Muscle of back (tissue), 13 donors: ENCODE results near the gene FLRT2. TPM values are rescaled to one million over a fixed set of nuclear protein-coding genes. Genes with fewer than 3 reads are reported as not detected.

Experiments
- DNase-seq, 3 donors: peaks; one replicate each; pipeline versions ENCODE4 v3.0.0 to v3.0.0-alpha.2; 2013
- long read RNA-seq, 9 donors: transcript quantifications; one replicate each; lab custom pipeline, GENCODE V29; 2026
- polyA plus RNA-seq, 10 donors: library from polyadenylated mRNA; unstranded; fragments of 120-200 nt; gene quantifications; one replicate each; pipeline ENCODE4 v1.2.1, GENCODE V29; 2013; ENCODE audit not compliant: insufficient read length in 10 of 10

FLRT2 gene
- 100 to 1,000 TPM in 5 of 10 donors, 10 to 100 TPM in 5; 76.2 to 128 (median 102) TPM for polyA plus RNA-seq
- long read RNA-seq, donor 1, full-length matches to known transcripts = 11 of 11 reads
- long read RNA-seq, donor 1, partial matches to known transcripts = 0 of 11 reads
- long read RNA-seq, donor 1, other reads (novel, unspliced or antisense) = 0 of 11 reads
- long read RNA-seq, donor 2, full-length matches to known transcripts = 4 of 9 reads
- long read RNA-seq, donor 2, partial matches to known transcripts = 0 of 9 reads
- long read RNA-seq, donor 2, other reads (novel, unspliced or antisense) = 5 of 9 reads
- long read RNA-seq, donor 3 = 0 reads
- long read RNA-seq, donor 4, partial matches to known transcripts = 0 of 5 reads
- long read RNA-seq, donor 4, other reads (novel, unspliced or antisense) = 5 of 5 reads
- long read RNA-seq, donor 5, full-length matches to known transcripts = 8 of 19 reads
- long read RNA-seq, donor 5, partial matches to known transcripts = 11 of 19 reads
- long read RNA-seq, donor 5, other reads (novel, unspliced or antisense) = 0 of 19 reads
- long read RNA-seq, donor 6, full-length matches to known transcripts = 1 of 1 reads
- long read RNA-seq, donor 6, partial matches to known transcripts = 0 of 1 reads
- long read RNA-seq, donor 6, other reads (novel, unspliced or antisense) = 0 of 1 reads
- long read RNA-seq, donor 7, full-length matches to known transcripts = 5 of 5 reads
- long read RNA-seq, donor 7, partial matches to known transcripts = 0 of 5 reads
- long read RNA-seq, donor 7, other reads (novel, unspliced or antisense) = 0 of 5 reads
- long read RNA-seq, donor 8, full-length matches to known transcripts = 3 of 22 reads
- long read RNA-seq, donor 8, partial matches to known transcripts = 13 of 22 reads
- long read RNA-seq, donor 8, other reads (novel, unspliced or antisense) = 6 of 22 reads
- long read RNA-seq, donor 9, full-length matches to known transcripts = 1 of 1 reads
- long read RNA-seq, donor 9, partial matches to known transcripts = 0 of 1 reads
- long read RNA-seq, donor 9, other reads (novel, unspliced or antisense) = 0 of 1 reads

GRCh38 chr14:85529803-85530574 lies at the start of gene FLRT2:
Gene FLRT2 (plus strand): TSS chr14:85530144. CDS start chr14:85621515, 91,371 bp downstream.
- DNase-seq = peak; percentile 78 to 95 (median 80)

- no peak for DNase-seq
These were observed 48.5 kb upstream of the FLRT2 start for GRCh38 chr14:85481471-85481870.

GRCh38 chr14:85482552-85482951 lies 47.4 kb upstream of the FLRT2 start:
- DNase-seq = no peak

- DNase-seq = no peak
These were observed 46.9 kb upstream of the FLRT2 start for GRCh38 chr14:85483037-85483436.

- DNase-seq = no peak
These were observed 46.3 kb upstream of the FLRT2 start for GRCh38 chr14:85483652-85484051.

- no peak for DNase-seq
These were observed 42.7 kb upstream of the FLRT2 start for GRCh38 chr14:85487215-85487614.

GRCh38 chr14:85501751-85502150 lies 28.2 kb upstream of the FLRT2 start:
- no peak for DNase-seq

- no peak for DNase-seq
These were observed 21.1 kb upstream of the FLRT2 start for GRCh38 chr14:85508863-85509262.

- no peak for DNase-seq
These were observed 17.5 kb upstream of the FLRT2 start for GRCh38 chr14:85512451-85512850.

GRCh38 chr14:85514487-85514886 lies 15.5 kb upstream of the FLRT2 start:
- DNase-seq = no peak

- DNase-seq = peak; percentile 67 to 89 (median 83)
These were observed 13.5 kb upstream of the FLRT2 start for GRCh38 chr14:85516239-85517113.

GRCh38 chr14:85517114-85517688 lies 12.7 kb upstream of the FLRT2 start:
- no peak for DNase-seq

- no peak for DNase-seq
These were observed 10.2 kb upstream of the FLRT2 start for GRCh38 chr14:85519661-85520305.

GRCh38 chr14:85520581-85520980 lies 9.4 kb upstream of the FLRT2 start:
- no peak for DNase-seq

GRCh38 chr14:85523624-85524023 lies 6.3 kb upstream of the FLRT2 start:
- DNase-seq = no peak

- peak in 1 of 3 donors; percentile 21 for DNase-seq
These were observed 2.9 kb upstream of the FLRT2 start for GRCh38 chr14:85527006-85527405.

GRCh38 chr14:85527445-85528035 lies 2.4 kb upstream of the FLRT2 start:
- DNase-seq = peak in 1 of 3 donors; percentile 21

- peak; percentile 83 to 94 (median 84) for DNase-seq
These were observed 1.7 kb upstream of the FLRT2 start for GRCh38 chr14:85528080-85528896.
